ENCODE data around the gene MAEA.

Gene MAEA

DNA sequence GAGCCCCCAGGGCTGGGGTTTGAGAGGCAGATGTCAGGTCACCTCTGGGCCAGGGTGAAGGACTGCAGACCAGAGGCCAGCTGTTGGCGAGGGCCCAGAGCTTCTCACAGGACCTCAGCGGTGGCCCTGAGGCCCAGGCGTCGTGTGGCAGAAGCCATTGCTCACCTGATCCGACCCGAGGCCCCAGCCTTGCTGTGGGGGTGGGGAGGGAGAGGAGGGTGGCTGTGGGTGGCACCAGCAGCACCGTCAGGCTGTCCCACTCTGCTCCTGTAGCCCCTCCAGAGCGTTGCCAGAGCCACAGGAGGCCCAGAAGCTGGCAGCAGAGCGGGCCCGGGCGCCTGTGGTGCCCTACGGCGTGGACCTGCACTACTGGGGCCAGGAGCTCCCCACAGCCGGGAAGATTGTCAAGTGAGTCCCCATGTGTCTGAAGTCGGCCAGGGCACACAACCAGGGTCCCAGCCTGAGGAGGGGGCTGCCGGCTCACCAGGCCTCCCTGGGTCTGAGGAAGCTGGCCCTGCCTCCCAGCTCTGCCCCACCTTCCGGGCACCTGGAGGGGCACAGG is 86.2 kb downstream of the MAEA start:
- Histone ChIP-seq H2BK5ac (ENCODE audit: low read depth, low read length, poor library complexity, severe bottlenecking) (no peak overlapping the region), H3K4me3 (ENCODE audit: insufficient read depth in 1 of 2, low read depth in 1 of 2, low read length in 2 of 2) (no peak overlapping the region), H3K9me3 (ENCODE audit: control insufficient read depth, low read length) (no peaks in the 10 kb centered on the region), H3K18ac (ENCODE audit: low read depth in 1 of 2, low read length in 2 of 2) (no peak overlapping the region), H2BK15ac (ENCODE audit: low read depth, poor library complexity, severe bottlenecking) (no peak overlapping the region), H3K14ac (ENCODE audit: low read length in 2 of 2) (no peak overlapping the region), H3K9ac (ENCODE audit: low read length) (no peak overlapping the region), H3K23ac (ENCODE audit: low read length in 2 of 2) (no peak overlapping the region), H3K4me2 (ENCODE audit: low read length, poor library complexity, severe bottlenecking) (no peak overlapping the region), H2BK12ac (ENCODE audit: low read length in 2 of 2) (no peak overlapping the region), H2AK5ac (ENCODE audit: low read length, severe bottlenecking) (no peak overlapping the region), H3K79me1 (replicated peaks; ENCODE audit: low read length, poor library complexity, severe bottlenecking) (no peaks in the 10 kb centered on the region), H4K8ac (ENCODE audit: low read length) (no peak overlapping the region), H3K27ac (ENCODE audit: low read length, poor library complexity, severe bottlenecking) (no peak overlapping the region), H4K91ac (ENCODE audit: low read length) (peak overlapping the region; percentile 11), H3K4ac (ENCODE audit: low read depth in 1 of 2, low read length in 2 of 2) (no peak overlapping the region), H3K27me3 (ENCODE audit: control insufficient read depth in 1 of 2, insufficient read depth in 1 of 2, low read length in 2 of 2) (no peaks in the 10 kb centered on the region), H2AFZ (ENCODE audit: low read depth, low read length) (no peak overlapping the region), H3K36me3 (ENCODE audit: control insufficient read depth in 1 of 2, insufficient read depth in 2 of 2, low read depth in 1 of 2, low read length in 2 of 2) (peaks cover 25 to 75% of the 10 kb centered on the region in 2 experiments), H2BK120ac (ENCODE audit: low read depth, low read length) (no peak overlapping the region), H3K4me1 (ENCODE audit: control insufficient read depth, insufficient read depth, low read depth, low read length) (no peaks in the 10 kb centered on the region)
- no peak for DNase-seq
- 92% methylated on average over 16 of the region's 17 CpGs for WGBS

DNA sequence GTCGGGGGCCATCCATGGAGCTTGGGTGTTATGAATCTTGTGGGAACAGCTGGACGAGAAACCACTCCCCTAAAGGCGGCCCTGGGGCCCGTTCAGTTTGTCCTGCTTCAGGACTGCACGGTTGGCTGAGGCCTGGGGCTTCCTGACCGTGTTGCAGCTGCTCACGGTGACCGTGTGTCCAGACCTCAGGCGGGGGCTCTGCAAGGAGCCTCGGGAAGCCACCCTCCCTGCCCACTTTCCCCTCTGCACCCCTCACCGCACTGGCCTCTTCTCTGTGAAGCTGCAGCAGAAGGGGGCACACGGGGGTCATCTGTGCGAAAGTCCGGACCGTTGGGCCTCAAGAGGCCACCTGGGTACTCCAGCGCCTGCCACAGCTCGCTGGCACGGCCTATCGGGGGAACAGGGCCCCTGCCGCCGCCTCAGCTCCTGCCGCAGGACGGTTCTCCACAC is 86.7 kb downstream of the MAEA start:
- no peak for DNase-seq

DNA sequence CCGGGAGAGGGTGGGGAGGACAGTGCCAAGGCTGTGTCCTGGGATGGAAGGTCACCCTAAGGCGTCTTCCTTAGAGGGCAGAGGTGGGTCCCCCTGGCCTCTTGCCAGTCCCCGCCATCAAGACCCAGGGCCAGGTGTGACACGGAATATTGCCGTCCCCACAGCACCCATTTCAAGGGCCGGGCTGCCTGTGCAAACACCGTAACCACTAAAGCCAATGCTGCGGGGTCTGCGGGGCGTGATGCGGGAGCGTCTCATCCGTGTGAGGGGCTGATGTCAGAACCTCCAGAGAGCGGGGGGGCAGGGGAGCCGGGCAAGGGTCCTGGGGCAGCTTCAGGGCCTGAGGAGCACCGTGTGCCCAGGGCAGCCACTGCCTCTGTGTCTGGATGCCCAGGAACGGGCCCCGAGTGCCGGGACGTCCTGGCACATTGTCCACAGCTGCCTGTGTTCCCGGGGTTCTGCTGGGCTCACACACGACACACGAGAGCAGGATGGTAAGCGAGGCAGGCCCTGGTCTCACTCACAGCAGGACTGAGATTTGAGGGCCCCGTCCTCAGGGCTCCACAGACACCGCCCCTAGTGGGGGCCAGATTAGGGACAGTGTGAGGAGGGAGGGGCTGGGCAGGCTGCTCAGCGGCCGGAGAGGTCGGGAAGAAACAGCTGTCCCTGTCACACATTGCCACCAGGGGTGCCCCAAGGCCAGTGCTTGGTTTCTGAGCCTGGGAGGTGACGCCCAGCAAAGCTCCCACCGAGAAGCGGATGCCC is 87.3 kb downstream of the MAEA start:
- DNase-seq: no peak
- H4K8ac ChIP-seq (ENCODE audit: low read length): no peak overlapping the region
- no peak overlapping the region for H3K23ac ChIP-seq (ENCODE audit: low read length in 2 of 2)
- no peak overlapping the region for H3K4me2 ChIP-seq (ENCODE audit: low read length, poor library complexity, severe bottlenecking)
- no peak overlapping the region for H2BK5ac ChIP-seq (ENCODE audit: low read depth, low read length, poor library complexity, severe bottlenecking)
- WGBS: 93% methylated on average over 32 of the region's 32 CpGs
- H2BK15ac ChIP-seq (ENCODE audit: low read depth, poor library complexity, severe bottlenecking): no peak overlapping the region
- H3K9ac ChIP-seq (ENCODE audit: low read length): no peak overlapping the region
- H2BK12ac ChIP-seq (ENCODE audit: low read length in 2 of 2): no peak overlapping the region
- H3K4me1 ChIP-seq (ENCODE audit: control insufficient read depth, insufficient read depth, low read depth, low read length): no peaks in the 10 kb centered on the region
- no peaks in the 10 kb centered on the region for H3K27me3 ChIP-seq (ENCODE audit: control insufficient read depth in 1 of 2, insufficient read depth in 1 of 2, low read length in 2 of 2)
- no peak overlapping the region for H2AFZ ChIP-seq (ENCODE audit: low read depth, low read length)
- no peak overlapping the region for H3K27ac ChIP-seq (ENCODE audit: low read length, poor library complexity, severe bottlenecking)
- no peak overlapping the region for H2AK5ac ChIP-seq (ENCODE audit: low read length, severe bottlenecking)
- no peak overlapping the region for H3K4ac ChIP-seq (ENCODE audit: low read depth in 1 of 2, low read length in 2 of 2)
- H3K18ac ChIP-seq (ENCODE audit: low read depth in 1 of 2, low read length in 2 of 2): no peak overlapping the region
- H3K14ac ChIP-seq (ENCODE audit: low read length in 2 of 2): no peak overlapping the region
- H3K36me3 ChIP-seq (ENCODE audit: control insufficient read depth in 1 of 2, insufficient read depth in 2 of 2, low read depth in 1 of 2, low read length in 2 of 2): peaks cover 15 to 74% of the 10 kb centered on the region in 2 experiments
- H3K79me1 ChIP-seq (replicated peaks; ENCODE audit: low read length, poor library complexity, severe bottlenecking): no peaks in the 10 kb centered on the region
- no peak overlapping the region for H3K4me3 ChIP-seq (ENCODE audit: insufficient read depth in 1 of 2, low read depth in 1 of 2, low read length in 2 of 2)
- no peaks in the 10 kb centered on the region for H3K9me3 ChIP-seq (ENCODE audit: control insufficient read depth, low read length)
- H2BK120ac ChIP-seq (ENCODE audit: low read depth, low read length): no peak overlapping the region
- no peak overlapping the region for H4K91ac ChIP-seq (ENCODE audit: low read length)

More for the DNA sequence above, 86.7 kb downstream of the MAEA start:
- Histone ChIP-seq H2BK12ac (ENCODE audit: low read length in 2 of 2) (no peak overlapping the region), H4K91ac (ENCODE audit: low read length) (no peak overlapping the region), H3K9ac (ENCODE audit: low read length) (no peak overlapping the region), H3K23ac (ENCODE audit: low read length in 2 of 2) (no peak overlapping the region), H3K4me3 (ENCODE audit: insufficient read depth in 1 of 2, low read depth in 1 of 2, low read length in 2 of 2) (no peak overlapping the region), H3K4ac (ENCODE audit: low read depth in 1 of 2, low read length in 2 of 2) (no peak overlapping the region), H3K79me1 (replicated peaks; ENCODE audit: low read length, poor library complexity, severe bottlenecking) (no peaks in the 10 kb centered on the region), H2BK15ac (ENCODE audit: low read depth, poor library complexity, severe bottlenecking) (no peak overlapping the region), H3K27ac (ENCODE audit: low read length, poor library complexity, severe bottlenecking) (no peak overlapping the region), H2BK120ac (ENCODE audit: low read depth, low read length) (no peak overlapping the region), H2AFZ (ENCODE audit: low read depth, low read length) (no peak overlapping the region), H3K9me3 (ENCODE audit: control insufficient read depth, low read length) (no peaks in the 10 kb centered on the region), H3K18ac (ENCODE audit: low read depth in 1 of 2, low read length in 2 of 2) (no peak overlapping the region), H3K4me1 (ENCODE audit: control insufficient read depth, insufficient read depth, low read depth, low read length) (no peaks in the 10 kb centered on the region), H2BK5ac (ENCODE audit: low read depth, low read length, poor library complexity, severe bottlenecking) (no peak overlapping the region), H3K4me2 (ENCODE audit: low read length, poor library complexity, severe bottlenecking) (no peak overlapping the region), H3K14ac (ENCODE audit: low read length in 2 of 2) (no peak overlapping the region), H2AK5ac (ENCODE audit: low read length, severe bottlenecking) (no peak overlapping the region), H4K8ac (ENCODE audit: low read length) (no peak overlapping the region), H3K36me3 (ENCODE audit: control insufficient read depth in 1 of 2, insufficient read depth in 2 of 2, low read depth in 1 of 2, low read length in 2 of 2) (peaks cover 19 to 74% of the 10 kb centered on the region in 2 experiments), H3K27me3 (ENCODE audit: control insufficient read depth in 1 of 2, insufficient read depth in 1 of 2, low read length in 2 of 2) (no peaks in the 10 kb centered on the region)
- WGBS: 91% methylated on average over 21 of the region's 23 CpGs

DNA sequence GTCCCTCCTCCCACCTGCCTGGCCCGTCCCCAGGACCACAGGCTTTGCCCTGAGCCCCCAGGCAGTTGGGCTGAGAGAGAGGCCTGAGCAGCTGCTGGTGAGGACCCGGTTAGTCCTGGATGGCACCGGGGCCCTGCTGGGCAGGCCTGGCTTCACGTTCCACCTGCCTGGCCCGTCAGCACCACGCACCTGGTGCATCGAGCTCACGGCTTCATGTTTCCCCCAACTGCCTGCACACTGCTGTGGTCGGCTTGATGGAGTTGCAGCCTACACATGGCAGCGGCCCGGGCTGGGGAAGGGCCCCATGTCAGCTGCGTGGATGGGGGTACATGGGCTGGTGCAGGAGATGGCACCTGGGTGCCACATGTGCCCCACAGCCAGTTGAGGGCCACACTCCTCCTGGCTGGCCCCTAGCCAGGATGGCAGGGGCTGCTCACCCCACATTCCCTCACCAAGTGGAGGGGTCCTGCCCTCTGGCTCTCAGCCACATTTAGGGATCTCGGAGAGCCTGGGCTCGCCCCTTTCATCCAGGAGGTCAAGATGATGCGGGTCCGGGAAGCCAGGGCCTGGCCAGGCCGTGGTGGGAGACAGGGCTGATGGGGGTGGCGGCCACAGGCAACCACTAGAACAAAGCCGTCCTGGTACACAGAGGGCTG is 88.0 kb downstream of the MAEA start:
- Histone ChIP-seq H2BK15ac (ENCODE audit: low read depth, poor library complexity, severe bottlenecking) (no peak overlapping the region), H2BK12ac (ENCODE audit: low read length in 2 of 2) (no peak overlapping the region), H3K9me3 (ENCODE audit: control insufficient read depth, low read length) (no peaks in the 10 kb centered on the region), H3K14ac (ENCODE audit: low read length in 2 of 2) (no peak overlapping the region), H3K18ac (ENCODE audit: low read depth in 1 of 2, low read length in 2 of 2) (no peak overlapping the region), H3K4me2 (ENCODE audit: low read length, poor library complexity, severe bottlenecking) (no peak overlapping the region), H3K36me3 (ENCODE audit: control insufficient read depth in 1 of 2, insufficient read depth in 2 of 2, low read depth in 1 of 2, low read length in 2 of 2) (peaks cover 13 to 74% of the 10 kb centered on the region in 2 experiments), H2AFZ (ENCODE audit: low read depth, low read length) (no peak overlapping the region), H2AK5ac (ENCODE audit: low read length, severe bottlenecking) (no peak overlapping the region), H3K23ac (ENCODE audit: low read length in 2 of 2) (no peak overlapping the region), H4K91ac (ENCODE audit: low read length) (no peak overlapping the region), H3K4ac (ENCODE audit: low read depth in 1 of 2, low read length in 2 of 2) (no peak overlapping the region), H4K8ac (ENCODE audit: low read length) (no peak overlapping the region), H3K27me3 (ENCODE audit: control insufficient read depth in 1 of 2, insufficient read depth in 1 of 2, low read length in 2 of 2) (no peaks in the 10 kb centered on the region), H3K27ac (ENCODE audit: low read length, poor library complexity, severe bottlenecking) (no peak overlapping the region), H3K4me1 (ENCODE audit: control insufficient read depth, insufficient read depth, low read depth, low read length) (no peaks in the 10 kb centered on the region), H3K4me3 (ENCODE audit: insufficient read depth in 1 of 2, low read depth in 1 of 2, low read length in 2 of 2) (no peak overlapping the region), H3K9ac (ENCODE audit: low read length) (no peak overlapping the region), H2BK5ac (ENCODE audit: low read depth, low read length, poor library complexity, severe bottlenecking) (no peak overlapping the region), H2BK120ac (ENCODE audit: low read depth, low read length) (no peak overlapping the region), H3K79me1 (replicated peaks; ENCODE audit: low read length, poor library complexity, severe bottlenecking) (no peaks in the 10 kb centered on the region)
- DNase-seq: no peak
- 92% methylated on average over 16 of the region's 19 CpGs for WGBS

Measured in mesenchymal stem cell (in vitro differentiated cells and primary cell).